LoVo (cell line): ENCODE data around the gene PLCB1.
"Not testable (repeated sequence)": the region's sequence is repeated elsewhere in the genome, so short reads cannot be mapped to it uniquely, and the experiment has no call there.

ENCODE experiments used
- DNase-seq: peaks from one replicate; pipeline ENCODE4 v3.0.0-alpha.2; 2016; ENCODE audit warnings: low spot score

PLCB1 gene

GRCh38 chr20:8335059-8335458, 203.0 kb downstream of the PLCB1 start:
- DNase-seq, result no peak

- no peak for DNase-seq
These were observed 203.6 kb downstream of the PLCB1 start for GRCh38 chr20:8335495-8336195.

- DNase-seq, result no peak
These were observed 207.3 kb downstream of the PLCB1 start for GRCh38 chr20:8339349-8339748.

- DNase-seq, result no peak
These were observed 210.3 kb downstream of the PLCB1 start for GRCh38 chr20:8342391-8342790.

- DNase-seq, result no peak
These were observed 212.0 kb downstream of the PLCB1 start for GRCh38 chr20:8344106-8344505.

GRCh38 chr20:8344631-8345030, 212.6 kb downstream of the PLCB1 start:
- no peak for DNase-seq

- DNase-seq, result no peak
These were observed 214.7 kb downstream of the PLCB1 start for GRCh38 chr20:8346700-8347270.

GRCh38 chr20:8350225-8350624, 218.2 kb downstream of the PLCB1 start:
- DNase-seq, result not testable (repeated sequence)

- no peak for DNase-seq
These were observed 220.4 kb downstream of the PLCB1 start for GRCh38 chr20:8352486-8352885.

- DNase-seq, result no peak
These were observed 221.4 kb downstream of the PLCB1 start for GRCh38 chr20:8353512-8353911.

GRCh38 chr20:8355453-8355852, 223.4 kb downstream of the PLCB1 start:
- no peak for DNase-seq

GRCh38 chr20:8356806-8357205, 224.7 kb downstream of the PLCB1 start:
- no peak for DNase-seq

- no peak for DNase-seq
These were observed 225.6 kb downstream of the PLCB1 start for GRCh38 chr20:8357703-8358102.

GRCh38 chr20:8360035-8360434, 228.0 kb downstream of the PLCB1 start:
- DNase-seq, result no peak

GRCh38 chr20:8361006-8361652, 229.1 kb downstream of the PLCB1 start:
- no peak for DNase-seq

GRCh38 chr20:8361779-8362178, 229.7 kb downstream of the PLCB1 start:
- DNase-seq, result no peak

- no peak for DNase-seq
These were observed 230.4 kb downstream of the PLCB1 start for GRCh38 chr20:8362457-8362856.

- no peak for DNase-seq
These were observed 232.1 kb downstream of the PLCB1 start for GRCh38 chr20:8363970-8364733.

- no peak for DNase-seq
These were observed 232.6 kb downstream of the PLCB1 start for GRCh38 chr20:8364734-8365078.

- DNase-seq, result no peak
These were observed 233.6 kb downstream of the PLCB1 start for GRCh38 chr20:8365634-8366033.

GRCh38 chr20:8366303-8366923, 234.3 kb downstream of the PLCB1 start:
- DNase-seq, result no peak

- no peak for DNase-seq
These were observed 235.6 kb downstream of the PLCB1 start for GRCh38 chr20:8367689-8368088.
